ENCODE data around the gene PLEKHM1.
"Not testable (repeated sequence)": the region's sequence is repeated elsewhere in the genome, so short reads cannot be mapped to it uniquely, and the experiment has no call there.

- not testable (repeated sequence) for TF ChIP-seq CTCF (IDR thresholded peaks at IDR 0.05); ZFX (IDR thresholded peaks at IDR 0.05; ENCODE audit: borderline replicate concordance)
These were observed 21.3 kb downstream of the PLEKHM1 start for GRCh38 chr17:45469204-45469563.
